ENCODE measurements around the gene FN3KRP. TPM values are rescaled to one million over a fixed set of nuclear protein-coding genes. Genes with fewer than 3 reads are reported as not detected.

The FN3KRP gene
- total and polyA plus RNA-seq, 8 donors = 24.7 to 55.6 (median 49.8) TPM

DNA sequence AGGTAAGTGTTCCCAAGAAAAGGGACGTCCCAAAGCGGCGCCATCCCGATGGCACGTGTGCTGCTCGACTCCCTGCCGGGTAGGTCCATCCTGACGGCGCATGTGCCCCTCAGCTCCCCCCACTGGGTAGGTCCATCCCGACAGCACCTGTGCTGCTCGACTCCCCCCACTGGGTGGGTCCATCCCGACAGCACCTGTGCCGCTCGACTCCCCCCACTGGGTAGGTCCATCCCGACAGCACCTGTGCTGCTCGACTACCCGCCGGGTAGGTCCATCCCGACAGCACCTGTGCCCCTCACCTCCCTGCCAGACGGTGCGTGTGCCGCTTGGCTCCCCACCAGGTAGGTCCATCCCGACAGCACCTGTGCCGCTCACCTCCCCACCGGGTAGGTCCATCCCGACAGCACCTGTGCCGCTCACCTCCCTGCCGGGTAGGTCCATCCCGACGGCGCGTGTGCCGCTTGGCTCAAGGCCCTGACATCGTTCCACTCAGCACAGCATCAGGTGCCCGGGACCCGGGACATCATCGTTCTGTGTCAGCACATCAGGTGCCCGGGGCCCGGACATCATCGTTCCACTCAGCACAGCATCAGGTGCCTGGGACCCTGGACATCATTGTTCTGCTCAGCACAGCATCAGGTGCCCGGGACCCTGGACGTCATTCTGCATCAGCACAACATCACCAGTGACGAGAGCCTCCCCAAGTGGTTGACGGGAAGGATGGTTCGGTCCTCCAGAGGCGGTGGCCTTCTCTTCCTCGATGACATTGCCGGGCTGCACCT is 13.2 kb downstream of the FN3KRP start:
- ATAC-seq (no peak), DNase-seq (peak in 1 of 4 donors; percentile 68)
- Histone ChIP-seq H3K4me1 (peaks cover 0 to under 1% of the 10 kb centered on the region in 2 donors), H3K4me3 (no peak overlapping the region), H3K36me3 (peaks cover 0 to 35% of the 10 kb centered on the region in 2 donors), H3K27me3 (no peaks in the 10 kb centered on the region), H3K27ac (no peak overlapping the region), H3K9me3 (no peaks in the 10 kb centered on the region)
- TF ChIP-seq CTCF (IDR thresholded peaks at IDR 0.05) = no peak
- intact Hi-C loops (cut with DNase I) = no loop called here

GRCh38 chr17:82732118-82732743 is 15.7 kb downstream of the FN3KRP start:
- no peaks in the 10 kb centered on the region for H3K9me3 ChIP-seq
- H3K4me1 ChIP-seq = peaks cover 3 to 10% of the 10 kb centered on the region in 2 donors
- ATAC-seq = no peak
- no peak overlapping the region for H3K27ac ChIP-seq
- H3K4me3 ChIP-seq = no peak overlapping the region
- H3K27me3 ChIP-seq = peaks cover 0 to 16% of the 10 kb centered on the region in 2 donors
- peak in 1 of 4 donors; percentile 50 for DNase-seq
- no peak for TF ChIP-seq CTCF (IDR thresholded peaks at IDR 0.05)
- peaks cover 0 to 23% of the 10 kb centered on the region in 2 donors for H3K36me3 ChIP-seq
- intact Hi-C loops (cut with DNase I) = no loop called here

DNA sequence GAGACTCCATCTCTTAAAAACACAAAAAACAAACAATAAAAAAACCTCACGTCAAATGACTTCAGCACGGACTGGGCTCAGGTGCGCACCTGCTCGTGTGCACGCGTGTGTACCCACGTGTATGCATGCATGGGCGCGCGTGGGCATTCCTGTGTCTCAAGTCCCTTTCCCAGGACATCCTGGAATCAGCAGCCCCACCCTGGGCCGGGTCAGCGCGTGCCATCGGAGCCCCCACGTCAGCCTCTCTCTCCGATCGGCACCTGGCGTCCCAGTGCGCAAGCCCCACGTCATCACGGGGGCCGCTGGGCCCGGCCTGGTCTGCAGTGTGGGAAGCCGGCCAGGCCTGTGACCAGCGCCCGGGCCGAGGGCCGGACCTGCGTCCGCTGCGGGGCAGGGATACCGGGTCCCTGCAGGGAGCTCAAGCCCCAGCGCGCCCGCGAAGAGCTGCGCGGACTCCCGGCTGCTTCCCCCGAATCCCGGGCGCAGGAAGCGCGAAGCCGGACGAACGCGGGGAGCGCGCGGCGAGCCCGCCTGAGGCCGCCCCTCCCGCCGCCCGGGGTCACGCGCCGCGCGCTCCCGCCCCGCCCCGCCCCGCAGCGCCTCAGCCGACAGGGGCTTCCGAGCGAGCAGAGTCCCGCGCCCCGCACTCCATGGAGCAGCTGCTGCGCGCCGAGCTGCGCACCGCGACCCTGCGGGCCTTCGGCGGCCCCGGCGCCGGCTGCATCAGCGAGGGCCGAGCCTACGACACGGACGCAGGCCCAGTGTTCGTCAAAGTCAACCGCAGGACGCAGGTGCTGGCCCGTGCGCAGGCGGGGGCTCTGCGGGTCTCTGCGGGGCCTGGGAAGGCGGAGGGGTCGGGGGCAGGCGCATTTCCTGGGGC is 18.7 kb downstream of the FN3KRP start, which contains the start of gene FN3K:
Gene FN3K (plus strand): TSS at position 629 of the 880 bp plus-strand sequence. CDS start 22 bp downstream, at position 651.
- Histone ChIP-seq H3K27me3 (peaks cover 0 to 16% of the 10 kb centered on the region in 2 donors), H3K4me1 (peaks cover 3 to 10% of the 10 kb centered on the region in 2 donors), H3K27ac (peak within 1 kb of the TSS; percentile 48 to 63), H3K4me3 (peak within 1 kb of the TSS; percentile 55 to 67), H3K36me3 (peaks cover 0 to 15% of the 10 kb centered on the region in 2 donors), H3K9me3 (no peaks in the 10 kb centered on the region)
- no peak for TF ChIP-seq CTCF (IDR thresholded peaks at IDR 0.05)
- intact Hi-C loops (cut with DNase I) = no loop called here
- peak; percentile 87 for ATAC-seq
- DNase-seq = peak; percentile 62 to 87 (median 70)

- ATAC-seq (no peak), DNase-seq (peak in 1 of 4 donors; percentile 71)
- peaks cover 3 to 10% of the 10 kb centered on the region in 2 donors for H3K4me1 ChIP-seq
- no peak for TF ChIP-seq CTCF (IDR thresholded peaks at IDR 0.05)
- H3K9me3 ChIP-seq = peaks cover 0 to 7% of the 10 kb centered on the region in 2 donors
- peak overlapping the region in 1 of 2 donors; percentile 55 for H3K4me3 ChIP-seq
- peaks cover 0 to 23% of the 10 kb centered on the region in 2 donors for H3K36me3 ChIP-seq
- no peak overlapping the region for H3K27ac ChIP-seq
- H3K27me3 ChIP-seq = peaks cover 0 to 16% of the 10 kb centered on the region in 2 donors
- intact Hi-C loops (cut with DNase I) = no loop called here
Observed at GRCh38 chr17:82736511-82737185, 20.1 kb downstream of the FN3KRP start.
